GM21529 (cell line): Measurements from ENCODE around the gene IRF3.

Experiments used
- ATAC-seq: cut with Tn5 transposase; IDR thresholded peaks from one replicate; pipeline ENCODE4 v1.9.1; 2021; ENCODE audit not compliant: unreplicated experiment

Gene IRF3

DNA sequence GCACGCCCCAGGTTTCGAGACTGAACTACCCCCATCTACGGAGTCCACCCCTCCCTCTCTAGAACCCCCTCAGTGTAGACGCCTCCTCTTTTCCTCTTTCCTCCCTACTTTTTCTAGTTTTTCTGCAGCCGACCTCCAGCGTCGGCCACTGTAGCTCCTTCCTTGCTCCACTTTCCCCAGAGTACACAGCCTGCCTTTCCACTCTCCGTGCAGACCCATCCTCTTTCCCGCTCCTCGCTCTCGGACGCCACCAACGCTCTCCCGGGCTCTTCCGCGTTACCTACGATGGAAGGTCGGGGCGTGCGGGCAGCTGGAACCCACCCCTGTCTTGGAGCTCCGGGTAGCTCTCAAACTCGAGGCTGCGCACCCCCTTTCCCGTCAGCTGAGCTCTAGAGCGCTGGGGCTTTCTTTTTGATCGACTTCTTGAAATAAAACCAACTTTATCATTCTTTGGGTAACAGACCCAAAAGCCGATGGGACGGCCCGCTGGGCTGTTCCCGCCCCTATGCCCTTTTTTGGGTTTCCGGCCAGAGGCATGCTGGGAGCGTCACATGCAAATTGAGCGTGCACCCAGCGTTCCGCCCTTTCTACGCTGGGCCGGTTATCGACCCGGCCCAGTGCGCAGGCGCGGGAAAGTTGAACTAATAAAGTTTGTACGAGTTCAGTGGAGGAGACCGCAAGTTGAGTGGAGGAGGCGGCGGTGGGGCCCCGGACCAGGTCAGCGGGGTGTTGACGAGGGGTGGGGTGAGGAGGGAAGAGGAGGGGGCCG, at the start of gene IRF3, which contains the start of gene BCL2L12:
IRF3 (minus strand) TSS at position 507 of the 769 bp plus-strand sequence. CDS start 1,019 bp downstream, outside the sequence.
BCL2L12 (plus strand) TSS at position 583 of the 769 bp plus-strand sequence. CDS start 760 bp downstream, outside the sequence.
- peak; percentile 72 for ATAC-seq

- ATAC-seq: no peak
These were observed 47.7 kb upstream of the IRF3 start for GRCh38 chr19:49713236-49713845.

DNA sequence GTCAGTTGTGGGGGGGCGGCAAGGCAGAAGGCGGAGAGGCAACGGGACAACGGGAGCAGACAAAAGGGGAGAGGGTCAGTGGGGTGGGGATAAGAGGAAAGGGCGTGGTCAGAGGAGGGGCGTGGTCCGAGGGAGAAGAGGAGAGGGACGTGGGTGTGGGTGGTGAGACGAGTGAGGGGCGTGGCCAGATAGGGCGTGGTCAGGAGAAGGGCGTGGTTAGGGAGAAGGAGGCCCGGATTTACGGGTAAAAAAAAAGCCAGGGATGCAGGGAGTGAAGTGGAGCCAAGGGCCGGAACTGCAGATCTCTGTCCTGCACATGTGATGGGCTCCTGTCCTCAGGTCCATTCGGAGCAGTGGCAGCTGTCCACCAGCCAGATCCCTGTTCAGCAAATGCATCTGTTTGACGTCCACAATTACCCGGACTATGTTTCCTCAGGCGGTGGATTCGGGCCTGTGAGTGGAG, 46.8 kb upstream of the IRF3 start:
- no peak for ATAC-seq

GRCh38 chr19:49710372-49710951, 44.8 kb upstream of the IRF3 start:
- ATAC-seq: no peak

- ATAC-seq: no peak
These were observed 40.3 kb upstream of the IRF3 start for GRCh38 chr19:49705919-49706318.

GRCh38 chr19:49704888-49705642, 39.4 kb upstream of the IRF3 start:
- no peak for ATAC-seq

GRCh38 chr19:49701271-49701786, 35.7 kb upstream of the IRF3 start:
- no peak for ATAC-seq

- no peak for ATAC-seq
These were observed 34.9 kb upstream of the IRF3 start for GRCh38 chr19:49700563-49700962.

- ATAC-seq: no peak
These were observed 33.7 kb upstream of the IRF3 start for GRCh38 chr19:49699364-49699763.

GRCh38 chr19:49696865-49697264, 31.2 kb upstream of the IRF3 start:
- no peak for ATAC-seq

- no peak for ATAC-seq
These were observed 30.5 kb upstream of the IRF3 start for GRCh38 chr19:49696115-49696514.

DNA sequence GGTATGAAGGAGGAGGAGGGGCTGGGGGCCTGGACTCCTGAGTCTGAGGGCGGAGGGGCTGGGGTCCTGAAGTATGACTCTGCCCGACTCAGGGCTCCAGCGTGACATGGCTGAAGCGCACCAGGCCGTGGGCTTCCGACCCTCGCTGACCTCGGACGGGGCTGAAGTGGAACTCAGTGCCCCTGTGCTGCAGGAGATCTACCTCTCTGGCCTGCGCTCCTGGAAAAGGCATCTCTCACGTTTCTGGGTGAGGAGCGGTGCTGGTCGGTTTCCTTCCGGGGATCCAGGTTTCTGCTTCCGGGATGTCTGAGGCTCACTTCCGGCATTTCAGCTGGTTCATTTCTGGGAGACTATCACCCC, 26.5 kb upstream of the IRF3 start:
- ATAC-seq: no peak

DNA sequence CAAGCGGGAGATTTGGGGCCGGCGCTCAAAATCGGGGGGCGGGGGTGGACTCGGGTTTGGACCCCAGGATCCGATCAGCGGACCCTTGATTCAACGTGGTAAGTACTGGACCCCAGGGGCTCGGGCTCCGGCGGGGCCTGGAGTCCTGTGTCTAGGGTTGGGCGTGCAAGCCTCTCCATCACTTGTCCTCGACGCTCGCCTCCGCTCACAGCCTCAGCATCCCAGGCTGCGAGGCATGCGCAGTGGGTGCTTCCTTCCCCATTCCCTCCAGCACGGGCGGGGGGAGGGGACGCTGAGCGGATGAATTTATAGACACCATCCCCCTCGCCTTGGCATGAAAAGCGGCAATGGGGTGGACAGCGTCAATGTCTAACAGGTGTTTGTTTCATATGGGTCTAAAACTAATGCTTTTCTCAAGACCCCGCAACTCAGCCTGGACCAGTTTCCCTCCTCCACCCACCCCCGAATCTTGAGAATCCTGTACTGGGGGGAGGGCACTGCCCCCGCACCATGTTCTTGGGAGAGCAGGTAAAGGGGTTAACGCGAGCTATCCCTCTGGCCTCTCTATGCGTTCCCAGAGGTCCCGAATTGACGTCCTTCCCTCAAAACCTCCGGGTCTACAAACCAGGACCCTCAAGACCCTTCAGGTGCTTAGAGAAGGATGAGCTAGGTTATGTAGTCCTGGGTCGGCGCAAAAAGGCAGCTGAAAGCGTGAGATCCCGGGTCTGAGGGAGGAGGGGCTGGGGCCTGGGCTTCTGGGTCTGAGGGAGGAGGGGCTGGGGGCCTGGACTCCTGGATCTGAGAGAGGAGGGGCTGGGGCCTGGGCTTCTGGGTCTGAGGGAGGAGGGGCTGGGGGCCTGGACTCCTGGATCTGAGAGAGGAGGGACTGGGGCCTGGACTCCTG, 25.8 kb upstream of the IRF3 start:
- ATAC-seq: no peak

DNA sequence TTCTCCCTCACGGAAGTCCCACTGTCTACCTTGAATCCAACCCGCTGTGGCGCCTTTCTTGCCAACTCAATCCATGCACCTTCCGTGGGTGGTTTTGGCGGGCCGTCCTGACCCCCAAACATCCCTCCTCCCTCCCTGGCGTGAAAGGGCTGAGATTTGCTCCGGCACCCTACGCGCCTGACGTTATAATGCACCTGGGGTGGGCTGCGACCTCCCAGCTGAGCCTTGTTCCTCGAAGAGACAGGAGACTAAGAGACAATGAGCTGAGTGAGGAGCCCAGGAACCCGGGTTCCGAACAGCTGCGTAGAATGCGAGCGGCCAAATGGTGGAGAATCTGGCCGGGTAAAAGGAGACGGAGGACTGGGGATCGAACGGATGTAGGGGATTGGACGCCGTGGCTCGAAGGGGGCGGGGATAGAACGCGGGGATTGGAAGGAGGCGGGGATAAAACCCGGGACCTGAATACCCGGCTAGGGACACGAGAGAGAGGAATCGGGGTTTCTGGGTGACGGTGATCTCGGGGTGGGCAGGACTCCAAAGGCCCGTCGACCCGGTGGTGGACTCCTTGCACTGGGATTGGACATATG, 25.1 kb upstream of the IRF3 start, which contains the start of gene CPT1C:
CPT1C (plus strand) TSS at position 461 of the 587 bp plus-strand sequence. CDS start 1,137 bp downstream, outside the sequence.
- ATAC-seq: no peak

- no peak for ATAC-seq
These were observed 24.5 kb upstream of the IRF3 start for GRCh38 chr19:49690079-49690655.

GRCh38 chr19:49689133-49690078, 23.7 kb upstream of the IRF3 start, which contains the start of gene ADM5:
ADM5 (plus strand) TSS chr19:49689594; CDS start chr19:49689838, 244 bp downstream.
- ATAC-seq: no peak

DNA sequence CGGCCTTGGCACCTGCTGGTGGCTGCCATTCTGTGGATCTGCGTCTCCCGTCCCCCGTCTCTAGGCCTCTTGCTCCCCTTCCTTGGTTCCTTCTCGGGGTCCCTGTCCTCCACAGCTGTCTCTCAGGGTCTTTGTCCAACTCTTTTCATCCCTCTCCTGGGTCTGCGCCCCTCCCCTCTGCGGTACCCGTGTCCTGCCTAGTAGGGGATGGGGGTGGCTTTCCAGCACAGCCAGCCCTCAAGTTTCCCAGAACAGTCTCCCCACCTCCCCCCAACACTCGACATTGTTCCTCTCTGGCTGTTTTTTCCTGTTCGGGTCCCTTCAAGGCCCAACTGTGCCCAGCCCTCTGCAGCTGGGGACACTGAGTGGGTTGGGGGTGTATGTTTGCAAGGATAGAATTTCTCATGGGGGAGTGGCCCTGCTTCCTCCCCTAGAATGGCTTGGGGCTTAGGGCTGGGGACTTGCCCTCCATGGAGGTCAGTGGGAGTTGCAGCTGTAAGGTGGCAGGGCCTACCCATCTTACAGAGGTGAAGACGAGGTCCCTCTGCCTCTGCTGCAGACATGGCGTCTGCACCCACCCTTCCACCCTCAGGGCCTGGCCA, 23.0 kb upstream of the IRF3 start:
- no peak for ATAC-seq
